Right cardiac atrium (tissue), 5 donors: ENCODE measurements around the gene MRPL58. TPM values are rescaled to one million over a fixed set of nuclear protein-coding genes. Genes with fewer than 3 reads are reported as not detected.
A peak's percentile ranks its signal among the peaks of the same experiment; 100 is the strongest.

Experiments
- ATAC-seq, 2 donors: fragments of 200-7000 bp; cut with Tn5 transposase; one replicate each; pipeline versions ENCODE4 v1.8.0 to v1.9.1; 2020; ENCODE audit warnings: moderate library complexity in 2 of 2, mild to moderate bottlenecking in 1 of 2
- DNase-seq, 3 donors: peaks; one replicate each; pipeline ENCODE4 v3.0.0-alpha.2; 2020
- H3K27ac ChIP-seq: one replicate; pipeline ENCODE4 v1.5.1; 2013; ENCODE audit warnings: mild to moderate bottlenecking, low read length, control low read depth, moderate library complexity
- H3K27me3 ChIP-seq: one replicate; pipeline ENCODE4 v1.6.1; 2013; ENCODE audit not compliant: control insufficient read depth, insufficient read depth
- H3K4me1 ChIP-seq: one replicate; pipeline ENCODE4 v1.6.1; 2013; ENCODE audit warnings: low read length; ENCODE audit not compliant: control insufficient read depth, insufficient read depth
- H3K4me3 ChIP-seq: one replicate; pipeline ENCODE4 v1.5.1; 2013; ENCODE audit warnings: low read length, control low read depth
- H3K9me3 ChIP-seq: one replicate; pipeline ENCODE4 v1.6.1; 2013; ENCODE audit warnings: low read length; ENCODE audit not compliant: control insufficient read depth
- WGBS: extraction: QIAGEN DNeasy Blood & Tissue Kit; methylation state at CpG from one replicate; pipeline ENCODE4 v1.1.7; 2013; 5-methylcytosine and 5-hydroxymethylcytosine counted together
- intact Hi-C, 4 donors: fragments of 100-400 bp; cut with DNase I; formaldehyde crosslinking; loops; one replicate each; pipeline versions ENCODE4 v1.11.0 to v1.14.0; 2022 to 2023
- polyA plus RNA-seq: library from polyadenylated mRNA; stranded (reverse); fragments of 200-250 nt; gene quantifications from one replicate; pipeline ENCODE4 v1.2.3, GENCODE V29; 2013
- total RNA-seq, 4 donors: library from RNA; stranded (reverse); fragmentation: NEBNext Ultra II Directional; extraction: Animal tissue kit (Norgen Biotek cat#: 25700); gene quantifications; one replicate each; pipeline ENCODE4 v1.2.1, GENCODE V29; 2021
- donor health status: healthy with polysubstance abuse.
- donor health status: DM: no; HTN: yes; CAD: no.
- donor health status: DM: no; HTN: no; CAD: no.
- donor health status: DM: no; HTN: yes; CAD: no; lungs with severe emphysema.
- donor health status: DM: yes; HTN: yes; CAD: no.

Gene MRPL58
- total and polyA plus RNA-seq, 5 donors: 35.1 to 62.6 (median 38.3) TPM

GRCh38 chr17:74987418-74987908 lies 25.0 kb upstream of the MRPL58 start, which contains the start of gene CDR2L:
Gene CDR2L (plus strand): TSS chr17:74987632. CDS start chr17:74988044, 412 bp downstream.
- peaks cover 12% of the 10 kb centered on the region for H3K4me1 ChIP-seq
- intact Hi-C loops: loop anchor here in 1 of 4 donors (10.0 kb wide), 1 partner anchor 47 kb away; no protein-coding TSS in a partner anchor
- DNase-seq: peak; percentile 98 to 100 (median 99)
- under 1% methylated on average over 50 of the region's 51 CpGs for WGBS
- peak within 1 kb of the TSS; percentile 93 for H3K27ac ChIP-seq
- peak within 1 kb of the TSS; percentile 85 for H3K4me3 ChIP-seq
- ATAC-seq: peak; percentile 91 to 94
- no peaks in the 10 kb centered on the region for H3K27me3 ChIP-seq
- H3K9me3 ChIP-seq: no peaks in the 10 kb centered on the region

DNA sequence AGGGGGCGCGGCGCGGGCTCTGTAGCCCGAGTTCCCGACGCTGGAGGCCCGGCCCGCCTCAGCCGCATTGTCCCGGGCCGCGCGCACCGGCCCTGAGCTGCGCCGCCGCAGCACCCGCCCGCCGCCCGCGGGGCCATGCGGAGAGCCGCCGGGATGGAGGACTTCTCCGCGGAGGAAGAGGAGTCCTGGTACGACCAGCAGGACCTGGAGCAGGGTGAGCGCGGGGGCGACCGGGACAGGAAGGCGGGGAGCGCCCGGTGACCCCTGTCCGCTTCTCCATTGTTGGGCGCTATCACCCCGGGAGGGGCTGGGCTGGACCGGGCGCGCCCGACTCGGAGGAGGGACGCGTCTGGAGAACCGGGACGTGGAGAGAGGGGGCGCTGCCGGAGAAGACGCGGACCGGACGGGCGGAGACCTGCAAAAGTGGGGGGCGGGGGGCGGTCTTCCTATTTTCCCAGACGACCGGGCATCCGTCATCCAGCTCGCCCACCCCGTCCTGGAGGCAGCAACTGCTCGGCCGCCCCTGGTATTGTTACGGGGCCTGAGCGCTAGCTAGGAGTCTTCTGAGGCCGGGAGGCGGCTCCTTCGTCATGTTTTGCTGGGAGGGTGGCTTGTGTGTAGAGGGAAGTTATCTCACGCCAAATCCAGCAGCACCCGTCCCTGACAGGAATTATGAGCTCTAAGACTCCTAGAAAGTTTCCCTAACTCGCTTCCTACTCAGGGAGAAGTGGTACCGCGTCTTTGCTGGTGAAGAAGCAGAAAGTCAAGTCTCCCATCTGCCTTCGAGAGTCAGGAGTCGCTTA lies 24.4 kb upstream of the MRPL58 start:
- Histone ChIP-seq H3K4me3 (peak overlapping the region; percentile 85), H3K27me3 (no peaks in the 10 kb centered on the region), H3K4me1 (peaks cover 16% of the 10 kb centered on the region), H3K27ac (peak overlapping the region; percentile 93), H3K9me3 (no peaks in the 10 kb centered on the region)
- WGBS: under 1% methylated on average over 76 of the region's 76 CpGs
- peak; percentile 86 for ATAC-seq
- intact Hi-C loops: loop anchor here in 1 of 4 donors (10.0 kb wide), 1 partner anchor 47 kb away; no protein-coding TSS in a partner anchor
- DNase-seq: peak; percentile 91 to 96 (median 95)

GRCh38 chr17:74990581-74991105 lies 21.8 kb upstream of the MRPL58 start:
- Histone ChIP-seq H3K27ac (no peak overlapping the region), H3K27me3 (no peaks in the 10 kb centered on the region), H3K4me1 (peaks cover 16% of the 10 kb centered on the region), H3K9me3 (no peaks in the 10 kb centered on the region), H3K4me3 (no peak overlapping the region)
- ATAC-seq (no peak), DNase-seq (no peak)
- WGBS: 88% methylated on average over 10 of the region's 10 CpGs
- intact Hi-C loops: no loop called here

DNA sequence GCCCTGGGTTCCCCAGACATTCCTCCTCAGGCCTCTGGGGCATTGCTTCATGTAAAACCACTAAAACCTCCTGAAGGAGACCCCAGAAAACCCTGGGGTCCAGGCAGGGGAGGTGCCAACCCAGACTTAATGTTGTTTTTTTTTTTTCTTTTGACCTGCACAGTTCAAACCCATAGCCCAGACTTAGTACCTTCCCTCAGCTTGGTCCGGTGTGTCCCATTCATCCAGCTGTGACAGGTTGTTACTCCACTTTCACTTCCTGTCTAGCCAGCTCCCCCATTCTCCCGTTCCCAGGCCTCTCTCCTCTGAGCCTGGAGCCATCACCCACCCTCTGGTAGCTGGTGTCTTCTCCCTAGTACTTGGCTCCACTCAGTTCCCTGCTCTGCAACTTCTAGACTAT lies 20.2 kb upstream of the MRPL58 start:
- Histone ChIP-seq H3K27me3 (no peaks in the 10 kb centered on the region), H3K4me3 (no peak overlapping the region), H3K4me1 (peaks cover 16% of the 10 kb centered on the region), H3K27ac (peak overlapping the region; percentile 83), H3K9me3 (no peaks in the 10 kb centered on the region)
- DNase-seq (no peak), ATAC-seq (no peak)
- 59% methylated on average over 2 of the region's 2 CpGs for WGBS
- intact Hi-C loops: no loop called here

DNA sequence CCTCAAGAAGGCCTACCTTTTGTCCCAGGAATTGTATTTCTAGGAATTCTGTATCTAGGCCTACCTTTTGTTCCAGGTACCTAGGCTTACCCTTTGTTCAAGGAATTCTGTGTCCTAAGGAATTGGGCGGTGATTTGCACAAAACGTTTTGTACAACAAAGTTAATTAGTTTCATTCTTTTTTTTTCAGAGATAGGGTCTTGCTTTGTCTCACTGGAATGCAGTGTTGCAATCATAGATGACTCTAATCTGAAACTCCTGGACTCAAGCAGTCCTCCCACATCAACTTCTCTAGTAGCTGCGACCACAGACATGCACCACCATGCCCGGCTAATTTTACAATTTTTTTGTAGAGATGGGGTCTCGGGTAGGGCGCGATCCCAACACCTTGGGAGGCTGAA lies 18.0 kb upstream of the MRPL58 start:
- ATAC-seq (no peak), DNase-seq (no peak)
- H3K4me3 ChIP-seq: no peak overlapping the region
- intact Hi-C loops: no loop called here
- no peak overlapping the region for H3K27ac ChIP-seq
- peaks cover 15% of the 10 kb centered on the region for H3K4me1 ChIP-seq
- no peaks in the 10 kb centered on the region for H3K27me3 ChIP-seq
- H3K9me3 ChIP-seq: no peaks in the 10 kb centered on the region
- WGBS: 82% methylated on average over 7 of the region's 7 CpGs

- WGBS: 84% methylated on average over 5 of the region's 5 CpGs
- ATAC-seq (no peak), DNase-seq (no peak)
- Histone ChIP-seq H3K9me3 (no peaks in the 10 kb centered on the region), H3K4me1 (peaks cover 9% of the 10 kb centered on the region), H3K27ac (no peak overlapping the region), H3K4me3 (no peak overlapping the region), H3K27me3 (no peaks in the 10 kb centered on the region)
- intact Hi-C loops: no loop called here
Observed at GRCh38 chr17:74995847-74996246, 16.6 kb upstream of the MRPL58 start.

DNA sequence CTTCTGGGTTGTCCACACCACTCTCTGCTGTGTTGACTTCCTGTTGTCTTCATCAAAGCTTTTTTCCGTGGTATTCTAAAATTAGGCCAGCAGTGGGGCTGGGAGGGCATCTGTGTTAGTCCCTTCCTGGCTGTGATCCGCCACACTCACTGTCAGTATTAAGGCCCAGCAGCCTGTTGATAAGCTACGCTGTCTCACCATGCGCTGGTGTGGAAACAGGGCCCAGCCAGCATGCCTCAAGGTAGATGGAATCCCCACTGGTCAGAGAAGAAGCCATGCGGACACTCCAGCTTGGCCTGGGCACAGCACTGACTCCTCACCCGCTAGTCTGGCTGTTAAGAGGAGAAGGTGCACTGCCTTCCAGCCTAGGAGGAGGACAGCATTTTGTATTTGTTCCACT lies 13.7 kb upstream of the MRPL58 start:
- intact Hi-C loops: no loop called here
- Histone ChIP-seq H3K4me3 (no peak overlapping the region), H3K27me3 (no peaks in the 10 kb centered on the region), H3K27ac (peak overlapping the region; percentile 57), H3K4me1 (peaks cover 6% of the 10 kb centered on the region), H3K9me3 (no peaks in the 10 kb centered on the region)
- WGBS: 50% methylated on average over 6 of the region's 6 CpGs
- ATAC-seq (peak; percentile 71 to 73), DNase-seq (peak in 2 of 3 donors; percentile 56 to 61)

GRCh38 chr17:74999523-74999922 lies 12.9 kb upstream of the MRPL58 start:
- H3K27me3 ChIP-seq: no peaks in the 10 kb centered on the region
- DNase-seq (no peak), ATAC-seq (peak; percentile 56 to 77)
- H3K9me3 ChIP-seq: no peaks in the 10 kb centered on the region
- H3K4me3 ChIP-seq: no peak overlapping the region
- H3K4me1 ChIP-seq: peaks cover 6% of the 10 kb centered on the region
- intact Hi-C loops: no loop called here
- peak overlapping the region; percentile 57 for H3K27ac ChIP-seq
- WGBS: 73% methylated on average over 4 of the region's 4 CpGs

GRCh38 chr17:75001915-75002843 lies 10.3 kb upstream of the MRPL58 start:
- no peak overlapping the region for H3K27ac ChIP-seq
- H3K4me1 ChIP-seq: peaks cover 6% of the 10 kb centered on the region
- WGBS: 91% methylated on average over 15 of the region's 15 CpGs
- ATAC-seq (no peak), DNase-seq (no peak)
- H3K9me3 ChIP-seq: no peaks in the 10 kb centered on the region
- intact Hi-C loops: no loop called here
- H3K4me3 ChIP-seq: no peak overlapping the region
- H3K27me3 ChIP-seq: no peaks in the 10 kb centered on the region

GRCh38 chr17:75003070-75003956 lies 9.2 kb upstream of the MRPL58 start:
- DNase-seq: peak in 1 of 3 donors; percentile 60

More at GRCh38 chr17:75003070-75003956, 9.2 kb upstream of the MRPL58 start:
- H3K27me3 ChIP-seq: no peaks in the 10 kb centered on the region
- 86% methylated on average over 76 of the region's 76 CpGs for WGBS
- H3K4me3 ChIP-seq: no peak overlapping the region
- H3K4me1 ChIP-seq: peaks cover 6% of the 10 kb centered on the region
- intact Hi-C loops: no loop called here
- no peak overlapping the region for H3K27ac ChIP-seq
- H3K9me3 ChIP-seq: no peaks in the 10 kb centered on the region
- peak in 1 of 2 donors; percentile 3 for ATAC-seq
